Measurements from ENCODE around the gene MYMK.

DNA sequence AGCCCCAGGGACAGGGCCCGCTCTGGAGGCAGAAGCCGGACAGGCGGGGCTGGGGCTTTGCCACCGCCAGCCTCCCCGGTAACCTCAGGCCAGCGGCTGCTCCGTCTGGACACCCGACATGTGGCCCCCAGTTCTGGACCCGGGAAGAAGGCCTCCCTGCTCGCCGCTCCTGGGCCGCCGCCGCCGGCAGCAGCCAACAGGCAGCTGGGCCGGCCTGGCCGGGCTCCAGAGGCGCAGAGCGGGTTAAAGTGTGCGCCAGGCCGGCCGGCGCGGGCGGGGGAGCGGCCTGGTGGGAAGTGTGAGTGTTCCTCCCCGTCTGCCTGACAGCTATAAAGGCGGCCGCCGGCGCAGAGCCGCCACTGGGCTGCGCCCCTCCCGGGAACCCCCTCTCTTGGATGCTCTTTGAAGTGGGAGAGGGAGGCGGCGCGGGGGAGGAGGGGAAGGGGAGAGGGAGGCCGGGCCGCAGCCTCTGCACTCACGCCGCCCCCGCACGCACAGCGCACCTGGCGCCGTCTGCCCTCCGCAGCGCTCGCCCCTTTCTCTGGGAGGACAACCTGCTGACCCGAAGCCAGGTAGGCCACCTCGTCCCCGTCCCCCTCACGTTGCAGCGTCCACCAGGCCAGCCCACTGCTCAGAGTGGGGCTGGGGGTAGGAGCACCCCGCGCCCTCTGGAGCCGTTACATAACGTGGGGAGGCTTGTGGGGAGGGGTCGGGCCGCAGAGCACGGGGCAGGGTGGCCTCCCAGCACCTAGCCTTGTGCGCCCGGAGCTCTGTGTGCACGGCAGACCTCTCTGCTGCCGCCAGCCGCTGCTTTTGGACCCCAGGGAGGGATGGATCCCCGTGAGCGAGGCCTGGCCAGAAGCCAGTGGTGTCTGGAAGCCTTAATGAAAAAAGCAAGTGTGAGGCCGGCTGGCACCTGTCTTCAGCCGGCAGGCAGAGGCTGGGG, 9.9 kb upstream of the MYMK start, which contains the start of gene ADAMTSL2:
- TF ChIP-seq, protein P1, sequence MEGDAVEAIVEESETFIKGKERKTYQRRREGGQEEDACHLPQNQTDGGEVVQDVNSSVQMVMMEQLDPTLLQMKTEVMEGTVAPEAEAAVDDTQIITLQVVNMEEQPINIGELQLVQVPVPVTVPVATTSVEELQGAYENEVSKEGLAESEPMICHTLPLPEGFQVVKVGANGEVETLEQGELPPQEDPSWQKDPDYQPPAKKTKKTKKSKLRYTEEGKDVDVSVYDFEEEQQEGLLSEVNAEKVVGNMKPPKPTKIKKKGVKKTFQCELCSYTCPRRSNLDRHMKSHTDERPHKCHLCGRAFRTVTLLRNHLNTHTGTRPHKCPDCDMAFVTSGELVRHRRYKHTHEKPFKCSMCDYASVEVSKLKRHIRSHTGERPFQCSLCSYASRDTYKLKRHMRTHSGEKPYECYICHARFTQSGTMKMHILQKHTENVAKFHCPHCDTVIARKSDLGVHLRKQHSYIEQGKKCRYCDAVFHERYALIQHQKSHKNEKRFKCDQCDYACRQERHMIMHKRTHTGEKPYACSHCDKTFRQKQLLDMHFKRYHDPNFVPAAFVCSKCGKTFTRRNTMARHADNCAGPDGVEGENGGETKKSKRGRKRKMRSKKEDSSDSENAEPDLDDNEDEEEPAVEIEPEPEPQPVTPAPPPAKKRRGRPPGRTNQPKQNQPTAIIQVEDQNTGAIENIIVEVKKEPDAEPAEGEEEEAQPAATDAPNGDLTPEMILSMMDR (IDR thresholded peaks at IDR 0.05; ENCODE audit: low read depth, low read length): no peak
- no peak for TF ChIP-seq EZH2phosphoT487 (IDR thresholded peaks at IDR 0.05; ENCODE audit: low read depth)
